GM19463 (cell line): ENCODE data around the gene SUSD3.

Experiments used
- ATAC-seq: cut with Tn5 transposase; IDR thresholded peaks from one replicate; pipeline ENCODE4 v1.9.1; 2021; ENCODE audit warnings: mild to moderate bottlenecking, moderate library complexity; ENCODE audit not compliant: unreplicated experiment

Gene SUSD3

DNA sequence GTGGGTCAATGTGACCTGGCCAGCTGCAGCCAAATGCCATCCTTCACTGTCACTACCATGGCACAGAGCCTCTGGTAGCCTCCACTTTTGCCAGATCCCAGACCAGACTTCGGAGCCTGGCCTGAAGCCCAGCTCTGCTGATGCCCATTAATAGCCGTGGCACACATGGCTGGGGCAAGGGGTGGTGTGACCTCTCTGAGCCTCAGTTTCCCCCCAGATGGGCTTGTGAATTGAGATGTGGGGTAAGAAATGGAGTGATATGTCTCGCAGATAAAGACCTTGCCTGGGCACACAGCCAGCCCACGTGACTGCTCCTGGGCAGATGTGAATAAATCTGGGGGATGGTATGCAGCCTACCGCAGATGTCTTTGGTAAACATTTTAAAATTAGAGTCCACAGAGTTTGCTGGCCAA is 13.9 kb downstream of the SUSD3 start:
- no peak for ATAC-seq

DNA sequence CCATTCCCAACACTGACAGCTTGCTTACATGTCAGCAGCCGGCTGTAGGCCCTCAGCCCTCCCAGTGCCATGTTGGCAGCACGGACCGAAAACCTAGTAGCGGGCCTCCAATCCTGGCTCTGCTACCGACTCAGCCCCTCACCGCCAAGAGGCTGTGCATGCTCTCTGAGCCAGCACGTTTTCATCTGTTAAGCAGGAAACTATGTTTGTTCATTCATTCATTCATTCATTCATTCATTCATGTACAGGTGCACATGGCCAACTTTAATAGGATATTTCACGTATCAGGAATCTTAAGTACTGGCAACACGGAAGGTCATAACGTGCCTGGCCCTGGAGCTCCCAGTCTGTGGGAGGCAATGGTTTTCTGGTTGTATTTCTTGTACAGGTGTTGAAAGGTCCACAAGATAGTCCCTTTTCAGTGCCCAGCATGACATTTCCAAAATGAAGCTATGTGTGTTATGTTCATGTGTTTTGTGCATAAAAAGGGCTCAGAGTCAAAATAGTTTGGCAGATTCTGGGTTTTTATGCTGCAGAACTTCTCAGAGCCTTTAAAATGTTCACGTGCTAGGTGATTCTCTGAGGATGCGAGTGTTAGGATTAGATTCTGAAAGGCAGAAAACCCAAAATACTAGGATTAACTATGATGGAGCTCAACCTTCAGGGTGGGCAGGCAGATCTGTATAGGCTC is 17.7 kb downstream of the SUSD3 start:
- no peak for ATAC-seq

DNA sequence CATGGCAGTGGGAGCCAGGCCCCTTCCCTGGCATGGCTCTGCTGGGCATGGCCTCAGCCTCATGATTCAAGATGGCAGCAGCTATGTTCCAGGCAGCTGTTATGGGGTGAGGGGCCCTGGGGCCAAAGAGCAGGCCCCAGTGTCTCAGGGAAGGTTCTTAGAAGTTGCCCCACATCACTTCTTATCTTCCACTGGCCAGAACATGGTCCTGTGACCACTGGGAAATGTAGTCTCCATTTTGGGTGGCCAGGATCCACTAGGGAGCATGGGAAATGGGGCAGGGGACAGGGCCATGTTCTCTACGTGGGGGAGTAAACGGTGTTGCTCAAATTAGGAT is 18.3 kb downstream of the SUSD3 start:
- no peak for ATAC-seq

DNA sequence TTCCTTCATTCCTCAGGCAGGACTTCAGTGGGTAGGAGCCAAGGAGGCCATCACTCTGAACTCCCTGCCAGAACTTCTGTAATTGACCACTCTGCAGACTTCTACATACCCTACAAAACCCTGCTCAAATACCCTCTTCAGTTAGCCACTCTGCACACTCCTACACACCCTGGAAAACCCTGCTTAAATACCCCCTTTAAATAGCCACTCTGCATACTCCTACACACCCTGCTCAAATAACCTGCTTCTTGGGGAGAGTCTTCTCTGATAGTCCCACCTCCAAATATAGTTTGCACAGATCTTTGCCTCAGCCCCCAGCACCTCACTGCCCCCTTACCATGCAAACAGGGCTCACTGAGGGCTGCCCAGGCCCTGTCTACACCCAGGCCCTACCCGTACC is 18.9 kb downstream of the SUSD3 start:
- ATAC-seq: no peak

DNA sequence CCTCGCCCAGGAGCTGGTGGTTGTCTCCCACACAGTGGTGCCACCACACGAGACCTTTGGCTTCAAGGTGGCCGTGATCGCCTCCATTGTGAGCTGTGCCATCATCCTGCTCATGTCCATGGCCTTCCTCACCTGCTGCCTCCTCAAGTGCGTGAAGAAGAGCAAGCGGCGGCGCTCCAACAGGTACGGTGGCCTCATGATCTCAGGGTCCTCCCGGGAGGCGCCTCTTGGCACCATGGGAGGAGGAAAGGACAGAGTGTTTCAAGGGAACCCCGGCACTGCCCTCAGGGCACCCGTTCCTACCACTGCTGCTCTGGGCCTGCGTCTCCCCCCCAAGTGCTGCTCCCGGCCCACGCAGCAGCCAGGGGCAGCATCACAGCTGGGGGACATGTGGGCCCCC is 19.3 kb downstream of the SUSD3 start:
- ATAC-seq: no peak

DNA sequence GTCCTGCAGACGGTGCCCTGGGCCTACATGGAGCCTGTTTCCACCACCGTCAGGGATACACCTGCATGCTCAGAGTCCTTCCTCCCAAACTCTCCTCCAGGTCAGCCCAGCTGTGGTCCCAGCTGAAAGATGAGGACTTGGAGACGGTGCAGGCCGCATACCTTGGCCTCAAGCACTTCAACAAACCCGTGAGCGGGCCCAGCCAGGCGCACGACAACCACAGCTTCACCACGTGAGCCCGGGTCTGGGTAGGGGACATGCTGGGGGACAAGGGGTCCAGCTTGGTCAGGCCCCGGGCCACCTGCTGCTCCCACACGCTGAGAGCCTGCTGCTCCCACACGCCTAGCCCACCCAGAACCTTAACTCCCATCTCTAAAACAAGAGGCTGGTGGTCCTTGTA is 20.9 kb downstream of the SUSD3 start:
- ATAC-seq: no peak

DNA sequence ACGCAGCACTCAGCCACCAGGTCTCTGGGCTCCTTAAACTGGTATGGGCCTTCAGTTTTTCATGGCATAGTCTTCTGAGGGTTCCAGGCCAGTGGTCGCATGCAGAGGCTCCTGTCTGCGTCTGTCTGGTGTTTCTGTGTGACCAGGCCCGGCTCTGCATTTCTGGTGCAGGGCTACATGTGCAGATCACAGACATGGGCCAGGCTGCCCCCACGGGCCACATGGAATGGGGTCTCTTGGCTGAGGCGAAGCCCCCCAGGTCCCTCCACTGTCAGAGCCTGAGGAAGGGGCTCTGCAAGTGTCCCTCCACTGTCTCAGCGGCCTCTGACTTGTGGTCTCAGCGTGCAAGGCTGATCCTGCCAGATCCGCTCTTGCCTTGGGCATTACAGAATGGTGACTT is 21.9 kb downstream of the SUSD3 start:
- ATAC-seq: no peak

DNA sequence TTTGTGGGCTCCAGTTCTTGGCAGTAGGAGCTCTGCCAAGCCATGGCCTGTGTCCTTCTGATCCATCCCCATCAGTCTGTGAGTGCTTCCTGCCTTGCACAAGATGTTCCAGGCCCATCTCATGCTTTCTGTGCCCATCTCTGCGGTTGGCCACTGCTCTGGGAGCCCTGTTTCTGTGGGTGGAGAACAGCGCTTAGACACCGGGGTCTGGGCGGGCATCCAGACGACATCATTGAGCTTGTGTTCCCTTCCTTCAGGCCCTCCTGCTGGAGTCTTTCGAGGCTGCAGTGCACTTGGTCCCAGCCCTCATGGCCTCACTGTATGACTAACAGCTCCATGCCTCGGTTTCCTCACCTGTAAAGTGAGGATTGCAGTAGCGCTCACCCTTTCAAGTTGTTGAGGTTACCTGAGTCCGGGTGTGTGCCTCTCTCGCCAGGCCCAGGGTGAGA is 22.6 kb downstream of the SUSD3 start:
- no peak for ATAC-seq

DNA sequence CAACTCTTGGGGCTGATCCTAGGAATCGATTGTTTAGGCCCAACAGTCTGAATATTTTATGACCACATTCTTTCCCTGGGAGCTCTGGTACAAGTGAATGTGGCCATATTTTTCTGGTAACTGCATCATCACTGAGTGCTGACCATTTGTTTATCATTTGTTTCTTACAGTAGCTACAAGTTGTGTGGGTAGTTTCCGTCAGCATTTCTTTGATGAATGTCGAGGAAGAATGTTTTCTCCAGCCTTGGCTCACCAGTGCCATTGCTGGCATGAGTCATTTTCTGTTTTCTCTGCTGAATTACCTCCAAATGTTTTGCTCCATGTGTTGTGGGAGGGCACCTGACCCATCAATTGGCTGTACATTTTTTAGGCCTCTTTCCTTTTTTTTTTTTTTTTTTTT is 23.4 kb downstream of the SUSD3 start:
- no peak for ATAC-seq

DNA sequence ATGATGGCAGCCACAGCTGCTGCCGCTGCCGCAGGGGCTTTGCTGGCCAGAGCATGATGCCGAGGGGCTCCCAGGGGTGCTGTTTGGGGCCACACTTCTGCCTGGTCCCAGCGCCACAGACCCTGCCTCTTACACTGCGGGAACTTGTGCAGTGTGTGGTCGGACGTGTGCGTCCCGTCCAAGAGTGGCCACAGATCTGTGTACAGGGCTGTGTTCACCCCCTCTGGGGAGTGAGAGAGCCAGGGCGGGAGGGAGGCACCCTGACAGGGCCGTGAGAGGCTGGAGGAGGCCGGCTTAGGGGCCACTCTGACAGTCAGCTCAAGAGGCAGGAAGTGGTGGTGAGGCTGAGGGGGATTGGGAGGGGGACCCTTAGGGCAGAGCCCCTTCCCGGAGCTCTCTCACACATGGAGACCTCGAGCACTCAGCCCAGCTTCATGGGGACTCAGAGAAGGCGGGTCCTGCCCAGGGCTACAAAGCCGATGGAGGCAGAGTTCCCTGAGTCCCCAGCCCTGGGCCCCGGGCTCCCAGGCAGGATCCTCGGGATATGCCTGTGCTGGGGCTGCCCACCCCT is 24.4 kb downstream of the SUSD3 start:
- no peak for ATAC-seq

DNA sequence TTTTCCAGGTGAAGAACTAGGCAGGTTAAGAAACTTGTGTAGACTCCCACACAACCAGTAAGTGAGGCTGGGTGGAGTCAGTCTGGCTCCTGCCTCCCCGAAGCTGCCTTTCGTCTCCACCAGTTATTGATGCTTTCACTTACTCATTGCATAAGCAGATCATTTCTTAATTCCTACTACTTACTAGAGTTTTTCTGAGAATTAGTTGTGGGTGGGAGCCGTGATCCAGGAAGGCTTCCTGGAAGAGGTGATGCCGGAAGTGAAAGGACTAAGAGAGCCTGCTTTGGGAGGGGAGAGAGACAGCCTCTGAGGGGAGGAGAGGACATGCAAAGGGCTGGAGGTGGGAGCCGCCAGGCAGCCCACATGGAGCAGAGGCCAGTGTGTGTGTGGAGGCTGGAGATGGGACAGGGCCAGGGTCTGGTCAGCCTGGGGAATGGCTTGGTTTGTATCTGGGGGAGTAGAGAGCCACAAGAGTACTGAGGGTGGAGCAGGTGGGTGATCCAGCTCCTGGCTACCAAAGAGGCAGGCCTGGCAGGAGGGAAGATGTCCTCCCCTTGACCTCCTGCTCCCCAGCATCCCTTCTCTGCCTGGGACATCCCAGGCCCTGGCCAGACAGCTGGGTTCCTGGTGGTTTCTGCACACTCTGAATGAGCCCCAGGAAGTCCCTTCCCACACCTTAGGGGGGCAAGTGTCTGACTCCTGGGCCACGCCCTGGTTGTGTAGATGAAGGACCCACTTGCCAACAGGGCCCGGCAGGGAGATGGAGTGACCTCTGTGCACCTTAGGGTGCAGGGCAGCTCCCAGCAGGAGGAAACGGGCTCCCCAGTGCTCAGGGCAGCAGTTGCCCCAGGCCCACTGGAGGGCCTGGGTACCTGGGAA is 25.3 kb downstream of the SUSD3 start:
- ATAC-seq: no peak

DNA sequence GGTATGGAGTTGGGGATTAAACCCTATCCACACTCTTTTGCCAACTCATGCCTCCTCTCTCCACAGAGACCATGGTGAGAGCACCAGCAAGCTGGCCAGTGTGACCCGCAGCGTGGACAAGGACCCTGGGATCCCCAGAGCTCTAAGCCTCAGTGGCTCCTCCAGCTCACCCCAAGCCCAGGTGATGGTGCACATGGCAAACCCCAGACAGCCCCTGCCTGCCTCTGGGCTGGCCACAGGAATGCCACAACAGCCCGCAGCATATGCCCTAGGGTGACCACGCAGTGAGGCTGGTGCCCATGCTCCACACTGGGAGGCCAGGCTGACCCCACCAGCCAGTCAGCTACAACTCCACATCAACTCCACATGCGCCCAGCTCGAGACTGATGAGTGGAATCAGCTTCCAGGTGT is 26.0 kb downstream of the SUSD3 start:
- ATAC-seq: no peak

DNA sequence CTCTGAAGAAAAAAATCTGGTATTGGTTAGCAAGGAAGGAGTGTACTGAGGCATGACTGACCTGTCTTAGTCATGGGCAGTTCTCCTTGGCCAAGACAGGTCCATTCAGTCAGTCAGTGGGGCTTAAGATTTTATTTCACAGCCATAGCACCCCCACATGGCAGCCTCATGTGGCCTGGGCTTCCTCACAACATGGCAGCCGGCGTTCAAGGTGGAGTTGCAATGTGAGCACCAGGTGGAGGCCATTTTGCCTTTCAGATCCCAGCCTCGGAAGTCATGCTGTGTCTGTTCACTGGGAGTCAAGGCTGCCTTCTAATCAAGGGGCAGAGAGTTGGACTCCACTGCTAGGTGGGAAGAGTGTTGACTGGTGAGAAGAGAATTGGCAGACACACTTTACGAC is 27.2 kb downstream of the SUSD3 start:
- ATAC-seq: no peak

DNA sequence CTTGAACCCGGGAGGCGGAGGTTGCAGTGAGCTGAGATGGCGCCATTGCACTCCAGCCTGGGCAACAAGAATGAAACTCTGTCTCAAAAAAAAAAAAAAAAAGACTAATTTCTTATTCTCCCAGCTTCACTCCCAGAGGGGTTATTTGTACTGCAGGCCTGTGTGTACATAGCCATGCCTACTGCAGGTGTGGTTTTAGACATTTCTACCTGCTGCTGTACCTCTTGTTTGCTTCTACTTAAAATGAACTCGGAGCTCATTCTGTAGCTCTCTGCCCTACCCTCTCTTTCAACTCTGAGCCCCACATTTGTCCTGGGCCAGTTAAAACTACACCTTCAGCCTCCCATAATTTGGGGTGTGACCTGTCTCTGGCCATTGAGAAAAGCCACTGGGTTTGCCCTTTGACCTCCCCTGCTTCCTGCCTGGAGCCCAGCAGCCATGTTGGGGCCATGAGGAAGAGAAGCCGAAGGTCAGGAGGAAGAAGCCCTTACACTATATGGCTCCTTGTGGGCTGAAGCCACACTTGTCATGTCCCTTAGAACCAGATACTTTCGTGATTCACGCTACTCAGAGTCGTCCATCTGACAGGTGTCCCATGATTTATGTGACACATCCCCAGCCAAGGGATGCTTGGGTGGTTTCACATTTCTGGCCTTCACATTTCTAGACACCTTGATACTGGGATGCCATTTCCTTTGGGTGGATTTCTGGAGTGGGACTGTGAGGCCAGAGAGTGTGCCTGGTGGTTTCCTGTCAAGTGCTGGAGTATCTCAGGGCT is 28.1 kb downstream of the SUSD3 start:
- no peak for ATAC-seq

DNA sequence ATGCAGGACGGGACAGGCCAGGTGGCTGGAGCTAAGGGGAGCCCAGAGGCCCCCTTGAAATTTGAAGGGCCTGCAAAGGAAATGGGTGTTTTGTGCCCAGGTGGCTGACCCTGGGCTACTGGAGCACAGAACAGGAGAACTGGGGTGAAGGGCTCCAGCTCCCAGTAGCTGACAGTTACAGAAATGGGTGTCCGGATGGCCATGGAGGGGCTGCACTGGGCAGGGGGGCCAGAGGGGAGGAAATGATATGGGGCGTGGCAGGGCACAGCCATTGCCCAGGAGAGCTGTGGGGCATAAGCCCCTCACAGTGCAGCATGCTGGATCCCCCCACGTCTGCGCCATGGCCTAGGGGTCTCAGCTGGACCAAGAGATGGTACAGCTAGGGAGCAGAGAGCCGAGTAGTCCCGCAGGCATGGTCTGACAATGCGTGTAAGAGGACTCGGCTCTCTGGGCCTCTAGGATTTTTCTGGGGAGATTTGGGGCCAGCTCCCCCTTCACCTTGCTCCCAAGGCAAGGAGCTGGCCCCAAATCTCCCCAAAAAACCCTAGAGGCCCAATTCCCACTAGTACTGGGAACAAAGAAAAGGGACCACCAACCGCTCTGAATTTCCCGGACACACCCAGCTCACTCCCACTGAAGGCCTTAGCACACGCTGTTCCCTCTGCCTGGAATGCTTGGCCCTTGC is 29.6 kb downstream of the SUSD3 start:
- no peak for ATAC-seq

DNA sequence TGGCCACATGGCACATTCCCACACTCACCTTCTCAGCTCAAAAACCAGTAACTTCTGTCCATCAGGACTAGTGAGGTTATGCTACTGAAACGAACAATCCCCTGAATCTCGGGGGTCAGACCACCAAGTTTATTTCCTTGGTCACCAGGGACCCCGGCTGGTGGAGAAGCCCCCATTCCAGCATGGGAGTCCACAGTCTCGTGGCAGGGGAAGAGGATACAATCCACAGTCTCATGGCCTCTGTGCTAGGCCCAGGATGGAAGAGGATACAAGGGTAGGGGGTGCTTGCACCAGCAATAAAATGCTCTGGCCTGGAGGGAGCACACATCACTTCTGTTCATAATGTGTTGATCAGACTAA is 30.1 kb downstream of the SUSD3 start:
- ATAC-seq: no peak

DNA sequence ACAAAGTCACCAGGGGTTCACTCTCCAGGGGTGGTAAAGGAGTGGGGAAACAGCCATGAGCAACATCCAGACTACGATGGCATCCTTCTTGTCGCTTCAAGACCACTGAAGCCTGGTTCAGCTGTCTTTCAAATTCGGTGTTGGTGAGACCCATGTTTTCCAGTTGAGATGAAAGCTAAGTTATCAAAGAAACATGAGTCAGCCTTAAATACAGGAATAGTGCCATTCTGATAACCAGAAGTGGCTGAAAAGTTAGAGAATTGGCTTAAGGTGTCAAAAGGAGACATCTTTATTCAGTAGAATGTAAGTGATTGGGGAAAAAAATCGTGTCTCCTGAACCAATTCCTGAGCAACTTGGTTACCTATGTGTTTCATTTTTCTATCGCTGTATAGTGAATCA is 30.5 kb downstream of the SUSD3 start:
- ATAC-seq: no peak

DNA sequence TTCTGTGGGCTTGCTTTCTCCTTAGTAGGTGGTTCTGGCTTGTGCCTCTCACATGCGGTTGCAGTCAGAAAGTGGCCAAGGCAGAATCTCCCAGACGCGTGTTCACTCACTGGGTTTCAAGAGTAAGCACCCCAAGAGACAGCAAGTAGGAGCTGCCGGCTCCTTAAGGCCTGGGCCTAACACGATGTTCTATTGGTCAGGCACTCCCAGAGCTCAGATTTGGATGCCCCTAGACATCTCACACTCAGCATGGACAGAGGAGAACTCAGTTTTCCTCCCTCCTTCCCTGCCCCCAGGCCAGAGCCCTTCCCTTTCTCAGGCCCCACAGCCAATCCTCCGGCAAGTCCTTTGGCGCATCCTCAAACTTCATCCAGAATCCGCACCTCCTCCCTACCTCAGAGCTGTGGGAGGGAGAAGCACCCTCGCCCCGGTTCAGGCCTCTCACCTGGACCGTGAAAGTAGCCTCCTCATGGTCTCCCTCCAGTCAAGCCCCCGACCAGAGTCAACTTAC is 31.0 kb downstream of the SUSD3 start:
- ATAC-seq: no peak

DNA sequence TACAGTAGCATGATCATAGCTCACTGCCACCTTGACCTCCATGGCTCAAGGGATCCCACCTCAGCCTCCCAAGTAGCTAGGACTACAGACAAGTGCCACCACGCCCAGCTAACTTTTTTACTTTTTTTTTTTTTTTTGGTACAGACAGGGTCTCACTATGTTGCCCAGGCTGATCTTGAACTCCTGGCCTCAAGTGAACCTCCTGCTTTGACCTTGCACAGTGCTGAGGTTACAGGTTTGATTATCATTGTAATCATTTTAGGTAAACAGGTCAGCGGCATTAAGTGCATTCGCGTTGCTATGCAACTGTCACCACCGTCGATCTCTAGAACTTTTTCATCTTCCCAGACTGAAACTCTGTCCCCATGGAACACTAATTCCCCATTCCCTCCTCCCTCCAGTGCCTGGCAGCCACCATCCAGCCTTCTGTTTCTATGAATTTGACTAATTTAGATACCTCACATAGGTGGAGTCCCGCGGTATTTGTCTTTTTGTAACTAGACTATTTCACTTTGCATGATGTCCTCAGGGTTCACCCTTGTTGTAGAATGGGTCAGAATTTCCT is 31.7 kb downstream of the SUSD3 start:
- no peak for ATAC-seq

DNA sequence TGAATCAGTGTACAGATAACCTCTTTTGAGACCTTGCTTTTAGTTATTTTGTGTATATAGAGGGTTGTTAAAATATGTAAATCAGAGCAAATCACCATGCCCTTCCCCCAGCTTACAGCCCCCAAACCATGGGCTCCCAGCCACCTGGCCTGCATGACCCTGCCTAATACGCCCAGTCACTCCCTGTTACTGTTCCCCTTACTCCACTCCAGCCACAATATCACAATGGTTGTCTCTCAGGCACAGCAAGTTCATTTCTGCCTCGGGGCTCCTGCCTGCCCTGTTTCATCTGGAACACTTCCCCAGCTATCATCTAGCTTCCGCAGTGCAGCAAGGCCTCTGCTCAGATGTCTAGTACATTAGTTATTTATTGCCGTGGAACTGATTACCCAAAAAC is 32.6 kb downstream of the SUSD3 start:
- no peak for ATAC-seq
